ENCODE measurements around the gene STK39.

GRCh38 chr2:167960089-167960747, 287.2 kb downstream of the STK39 start:
- TF ChIP-seq EZH2 (IDR thresholded peaks at IDR 0.05; ENCODE audit: insufficient read depth, poor library complexity, severe bottlenecking) (no peak), EZH2phosphoT487 (IDR thresholded peaks at IDR 0.05; ENCODE audit: insufficient read depth, low read depth) (no peak)

Measured in GM23248 (cell line).